ENCODE data around the gene ACTL7B. TPM values are rescaled to one million over a fixed set of nuclear protein-coding genes. Genes with fewer than 3 reads are reported as not detected.

ACTL7B gene
- total RNA-seq, 4 donors from 2014 or later = 0.19 to 0.26 TPM; not detected in 2

DNA sequence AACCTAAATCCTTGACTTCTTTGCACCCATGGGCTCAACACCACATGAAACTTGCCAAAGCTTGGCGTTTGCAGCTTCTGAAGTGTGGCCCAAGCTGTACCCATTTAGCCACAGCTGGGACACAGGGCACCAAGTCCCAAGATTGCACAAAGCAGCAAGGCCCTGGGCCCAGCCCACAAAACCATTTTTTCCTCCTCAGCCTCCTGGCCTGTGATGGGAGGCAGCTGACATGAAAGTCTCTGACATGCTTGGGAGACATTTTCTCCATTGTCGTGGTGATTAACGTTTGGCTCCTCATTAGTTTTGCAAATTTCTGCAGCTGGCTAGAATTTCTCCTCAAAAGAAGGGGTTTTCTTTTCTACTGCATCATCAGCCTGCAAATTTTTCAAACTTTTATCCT, 32.0 kb downstream of the ACTL7B start:
- WGBS = 100% methylated on average over 2 of the region's 3 CpGs
- TF ChIP-seq POLR2A (IDR thresholded peaks at IDR 0.05) (no peak), POLR2AphosphoS5 (IDR thresholded peaks at IDR 0.05) (no peak), EP300 (IDR thresholded peaks at IDR 0.05) (no peak)
- TF ChIP-seq, protein P1, sequence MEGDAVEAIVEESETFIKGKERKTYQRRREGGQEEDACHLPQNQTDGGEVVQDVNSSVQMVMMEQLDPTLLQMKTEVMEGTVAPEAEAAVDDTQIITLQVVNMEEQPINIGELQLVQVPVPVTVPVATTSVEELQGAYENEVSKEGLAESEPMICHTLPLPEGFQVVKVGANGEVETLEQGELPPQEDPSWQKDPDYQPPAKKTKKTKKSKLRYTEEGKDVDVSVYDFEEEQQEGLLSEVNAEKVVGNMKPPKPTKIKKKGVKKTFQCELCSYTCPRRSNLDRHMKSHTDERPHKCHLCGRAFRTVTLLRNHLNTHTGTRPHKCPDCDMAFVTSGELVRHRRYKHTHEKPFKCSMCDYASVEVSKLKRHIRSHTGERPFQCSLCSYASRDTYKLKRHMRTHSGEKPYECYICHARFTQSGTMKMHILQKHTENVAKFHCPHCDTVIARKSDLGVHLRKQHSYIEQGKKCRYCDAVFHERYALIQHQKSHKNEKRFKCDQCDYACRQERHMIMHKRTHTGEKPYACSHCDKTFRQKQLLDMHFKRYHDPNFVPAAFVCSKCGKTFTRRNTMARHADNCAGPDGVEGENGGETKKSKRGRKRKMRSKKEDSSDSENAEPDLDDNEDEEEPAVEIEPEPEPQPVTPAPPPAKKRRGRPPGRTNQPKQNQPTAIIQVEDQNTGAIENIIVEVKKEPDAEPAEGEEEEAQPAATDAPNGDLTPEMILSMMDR (IDR thresholded peaks at IDR 0.05) = no peak
- H3K27me3 ChIP-seq = no peaks in the 10 kb centered on the region
- peaks cover 6% of the 10 kb centered on the region for H3K9me3 ChIP-seq
- H3K4me1 ChIP-seq = no peaks in the 10 kb centered on the region
- H3K4me3 ChIP-seq = no peak overlapping the region
- no peaks in the 10 kb centered on the region for H3K36me3 ChIP-seq
- no peak overlapping the region for H3K27ac ChIP-seq
- DNase-seq (ENCODE audit: low spot score in 2 of 2) = no peak

DNA sequence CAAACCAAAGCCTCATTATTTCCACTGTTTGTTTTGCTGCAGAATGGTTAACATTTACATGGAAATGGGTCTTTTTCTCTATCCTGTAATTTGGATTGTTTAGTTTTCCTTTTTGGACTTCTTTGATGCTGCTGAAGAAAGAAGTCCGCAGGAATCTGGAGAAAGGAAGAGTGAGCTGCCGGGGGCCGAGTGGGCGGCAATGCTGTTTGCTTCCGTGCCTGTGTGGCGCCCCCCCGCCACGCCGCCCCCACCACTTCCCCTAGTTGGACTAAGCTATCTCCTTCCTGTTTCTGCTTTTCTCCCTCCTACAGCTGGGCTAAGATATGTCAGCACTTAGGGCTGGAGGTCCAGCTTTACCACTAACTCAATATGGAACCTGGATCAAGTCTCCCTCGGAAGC, 39.7 kb downstream of the ACTL7B start:
- TF ChIP-seq POLR2A (IDR thresholded peaks at IDR 0.05) = no peak
- TF ChIP-seq, protein P1 (IDR thresholded peaks at IDR 0.05) = no peak
- TF ChIP-seq EP300 (IDR thresholded peaks at IDR 0.05) = no peak
- TF ChIP-seq POLR2AphosphoS5 (IDR thresholded peaks at IDR 0.05) = no peak
- no peaks in the 10 kb centered on the region for H3K4me1 ChIP-seq
- WGBS = 63% methylated on average over 10 of the region's 10 CpGs
- no peak overlapping the region for H3K4me3 ChIP-seq
- no peaks in the 10 kb centered on the region for H3K9me3 ChIP-seq
- no peak for DNase-seq (ENCODE audit: low spot score in 2 of 2)
- H3K27ac ChIP-seq = no peak overlapping the region
- no peaks in the 10 kb centered on the region for H3K27me3 ChIP-seq
- H3K36me3 ChIP-seq = no peaks in the 10 kb centered on the region

GRCh38 chr9:108815156-108815555, 40.6 kb downstream of the ACTL7B start:
- TF ChIP-seq POLR2AphosphoS5 (IDR thresholded peaks at IDR 0.05) (no peak), EP300 (IDR thresholded peaks at IDR 0.05) (no peak), POLR2A (IDR thresholded peaks at IDR 0.05) (no peak)
- no peak overlapping the region for H3K27ac ChIP-seq
- no peak for DNase-seq (ENCODE audit: low spot score in 2 of 2)
- no peaks in the 10 kb centered on the region for H3K27me3 ChIP-seq
- no peaks in the 10 kb centered on the region for H3K9me3 ChIP-seq
- H3K4me1 ChIP-seq = no peaks in the 10 kb centered on the region
- no peak overlapping the region for H3K4me3 ChIP-seq
- 82% methylated on average over 3 of the region's 3 CpGs for WGBS
- H3K36me3 ChIP-seq = no peaks in the 10 kb centered on the region

GRCh38 chr9:108813951-108814601, 41.7 kb downstream of the ACTL7B start:
- H3K4me3 ChIP-seq = no peak overlapping the region
- TF ChIP-seq, protein P1 (IDR thresholded peaks at IDR 0.05) = peak in 1 of 2 donors; percentile 25
- TF ChIP-seq POLR2AphosphoS5 (IDR thresholded peaks at IDR 0.05) (no peak), EP300 (IDR thresholded peaks at IDR 0.05) (no peak)
- WGBS = 84% methylated on average over 2 of the region's 2 CpGs
- no peaks in the 10 kb centered on the region for H3K4me1 ChIP-seq
- H3K36me3 ChIP-seq = no peaks in the 10 kb centered on the region
- H3K9me3 ChIP-seq = no peaks in the 10 kb centered on the region
- no peaks in the 10 kb centered on the region for H3K27me3 ChIP-seq
- DNase-seq (ENCODE audit: low spot score in 2 of 2) = no peak
- no peak overlapping the region for H3K27ac ChIP-seq

- TF ChIP-seq, protein P1 (IDR thresholded peaks at IDR 0.05) = no peak
- no peak for TF ChIP-seq EP300 (IDR thresholded peaks at IDR 0.05)
- no peak for TF ChIP-seq POLR2AphosphoS5 (IDR thresholded peaks at IDR 0.05)
- TF ChIP-seq POLR2A (IDR thresholded peaks at IDR 0.05) = no peak
- no peak overlapping the region for H3K27ac ChIP-seq
- H3K27me3 ChIP-seq = no peaks in the 10 kb centered on the region
- H3K36me3 ChIP-seq = no peaks in the 10 kb centered on the region
- DNase-seq (ENCODE audit: low spot score in 2 of 2) = no peak
- 66% methylated on average over 8 of the region's 8 CpGs for WGBS
- H3K4me1 ChIP-seq = no peaks in the 10 kb centered on the region
- H3K9me3 ChIP-seq = no peaks in the 10 kb centered on the region
- H3K4me3 ChIP-seq = no peak overlapping the region
Measured at GRCh38 chr9:108812396-108813025, 43.3 kb downstream of the ACTL7B start.

All from suprapubic skin (tissue), 4 donors.